ENCODE data around the gene PRPF40B. TPM values are rescaled to one million over a fixed set of nuclear protein-coding genes. Genes with fewer than 3 reads are reported as not detected.

PRPF40B gene
- total RNA-seq, 2 experiments from 2014 or later = 8.1 to 8.5 TPM

- Mint-ChIP-seq H3K27me3 (no peaks in the 10 kb centered on the region), H3K9me3 (no peaks in the 10 kb centered on the region), H3K27ac (peak overlapping the region; percentile 94), H3K4me1 (peaks cover 93% of the 10 kb centered on the region), H3K36me3 (peaks cover 6% of the 10 kb centered on the region), H3K4me3 (peak overlapping the region; percentile 49)
- DNase-seq = no peak
These were observed 49.2 kb downstream of the PRPF40B start for GRCh38 chr12:49672301-49673217.

GRCh38 chr12:49673446-49674317 is 50.3 kb downstream of the PRPF40B start:
- DNase-seq = no peak
- Mint-ChIP-seq H3K27me3 (no peaks in the 10 kb centered on the region), H3K36me3 (peaks cover 6% of the 10 kb centered on the region), H3K27ac (peak overlapping the region; percentile 94), H3K9me3 (no peaks in the 10 kb centered on the region), H3K4me1 (peaks cover 83% of the 10 kb centered on the region), H3K4me3 (peak overlapping the region; percentile 35)

- H3K9me3 Mint-ChIP-seq = no peaks in the 10 kb centered on the region
- H3K4me3 Mint-ChIP-seq = no peak overlapping the region
- H3K36me3 Mint-ChIP-seq = peaks cover 6% of the 10 kb centered on the region
- H3K27me3 Mint-ChIP-seq = no peaks in the 10 kb centered on the region
- peaks cover 76% of the 10 kb centered on the region for H3K4me1 Mint-ChIP-seq
- peak overlapping the region; percentile 94 for H3K27ac Mint-ChIP-seq
- no peak for DNase-seq
These were observed 51.1 kb downstream of the PRPF40B start for GRCh38 chr12:49674318-49674981.

GRCh38 chr12:49675137-49675536 is 51.8 kb downstream of the PRPF40B start:
- H3K4me1 Mint-ChIP-seq = peaks cover 69% of the 10 kb centered on the region
- peak overlapping the region; percentile 19 for H3K27ac Mint-ChIP-seq
- no peaks in the 10 kb centered on the region for H3K36me3 Mint-ChIP-seq
- DNase-seq = no peak
- no peaks in the 10 kb centered on the region for H3K27me3 Mint-ChIP-seq
- H3K9me3 Mint-ChIP-seq = no peaks in the 10 kb centered on the region
- peak overlapping the region; percentile 12 for H3K4me3 Mint-ChIP-seq

GRCh38 chr12:49678711-49679110 is 55.4 kb downstream of the PRPF40B start:
- no peak for DNase-seq
- no peaks in the 10 kb centered on the region for H3K27me3 Mint-ChIP-seq
- H3K36me3 Mint-ChIP-seq = peaks cover 4% of the 10 kb centered on the region
- H3K9me3 Mint-ChIP-seq = no peaks in the 10 kb centered on the region
- H3K27ac Mint-ChIP-seq = no peak overlapping the region
- peaks cover 52% of the 10 kb centered on the region for H3K4me1 Mint-ChIP-seq
- H3K4me3 Mint-ChIP-seq = no peak overlapping the region

GRCh38 chr12:49680075-49680474 is 56.7 kb downstream of the PRPF40B start:
- Mint-ChIP-seq H3K4me1 (peaks cover 51% of the 10 kb centered on the region), H3K27ac (no peak overlapping the region), H3K4me3 (no peak overlapping the region), H3K9me3 (no peaks in the 10 kb centered on the region), H3K36me3 (peaks cover 4% of the 10 kb centered on the region), H3K27me3 (no peaks in the 10 kb centered on the region)
- DNase-seq = no peak

GRCh38 chr12:49683599-49684309 is 60.4 kb downstream of the PRPF40B start:
- H3K27me3 Mint-ChIP-seq = no peaks in the 10 kb centered on the region
- no peaks in the 10 kb centered on the region for H3K9me3 Mint-ChIP-seq
- peaks cover 43% of the 10 kb centered on the region for H3K4me1 Mint-ChIP-seq
- peaks cover 9% of the 10 kb centered on the region for H3K36me3 Mint-ChIP-seq
- no peak for DNase-seq
- H3K27ac Mint-ChIP-seq = no peak overlapping the region
- H3K4me3 Mint-ChIP-seq = no peak overlapping the region

- Mint-ChIP-seq H3K4me1 (peaks cover 48% of the 10 kb centered on the region), H3K27me3 (no peaks in the 10 kb centered on the region), H3K9me3 (no peaks in the 10 kb centered on the region), H3K27ac (no peak overlapping the region), H3K36me3 (peaks cover 9% of the 10 kb centered on the region), H3K4me3 (no peak overlapping the region)
- DNase-seq = no peak
These were observed 61.0 kb downstream of the PRPF40B start for GRCh38 chr12:49684310-49684854.

- no peak for DNase-seq
- no peak overlapping the region for H3K27ac Mint-ChIP-seq
- peaks cover 56% of the 10 kb centered on the region for H3K4me1 Mint-ChIP-seq
- H3K9me3 Mint-ChIP-seq = no peaks in the 10 kb centered on the region
- peaks cover 6% of the 10 kb centered on the region for H3K36me3 Mint-ChIP-seq
- no peak overlapping the region for H3K4me3 Mint-ChIP-seq
- no peaks in the 10 kb centered on the region for H3K27me3 Mint-ChIP-seq
These were observed 64.6 kb downstream of the PRPF40B start for GRCh38 chr12:49687941-49688340.

GRCh38 chr12:49689237-49689636 is 65.9 kb downstream of the PRPF40B start:
- H3K36me3 Mint-ChIP-seq = peaks cover 6% of the 10 kb centered on the region
- H3K4me3 Mint-ChIP-seq = no peak overlapping the region
- no peaks in the 10 kb centered on the region for H3K9me3 Mint-ChIP-seq
- no peak for DNase-seq
- H3K4me1 Mint-ChIP-seq = peaks cover 45% of the 10 kb centered on the region
- H3K27me3 Mint-ChIP-seq = no peaks in the 10 kb centered on the region
- H3K27ac Mint-ChIP-seq = no peak overlapping the region

GRCh38 chr12:49689785-49690184 is 66.4 kb downstream of the PRPF40B start:
- H3K36me3 Mint-ChIP-seq = peaks cover 6% of the 10 kb centered on the region
- H3K4me3 Mint-ChIP-seq = no peak overlapping the region
- H3K9me3 Mint-ChIP-seq = no peaks in the 10 kb centered on the region
- no peak overlapping the region for H3K27ac Mint-ChIP-seq
- H3K27me3 Mint-ChIP-seq = no peaks in the 10 kb centered on the region
- DNase-seq = no peak
- H3K4me1 Mint-ChIP-seq = peaks cover 40% of the 10 kb centered on the region

GRCh38 chr12:49692851-49693250 is 69.5 kb downstream of the PRPF40B start:
- no peaks in the 10 kb centered on the region for H3K36me3 Mint-ChIP-seq
- H3K4me3 Mint-ChIP-seq = no peak overlapping the region
- no peaks in the 10 kb centered on the region for H3K9me3 Mint-ChIP-seq
- H3K4me1 Mint-ChIP-seq = peaks cover 48% of the 10 kb centered on the region
- no peak overlapping the region for H3K27ac Mint-ChIP-seq
- H3K27me3 Mint-ChIP-seq = no peaks in the 10 kb centered on the region
- DNase-seq = no peak

GRCh38 chr12:49693931-49694444 is 70.6 kb downstream of the PRPF40B start:
- Mint-ChIP-seq H3K4me3 (no peak overlapping the region), H3K27ac (no peak overlapping the region), H3K9me3 (no peaks in the 10 kb centered on the region), H3K4me1 (peaks cover 53% of the 10 kb centered on the region), H3K36me3 (no peaks in the 10 kb centered on the region), H3K27me3 (no peaks in the 10 kb centered on the region)
- no peak for DNase-seq

All from activated naive CD8-positive, alpha-beta T cell treated with anti-CD3 and anti-CD28 coated beads for 36 hours (primary cell).